HG03139 (cell line): ENCODE measurements around the gene DGLUCY.
"Not testable (repeated sequence)": the region's sequence is repeated elsewhere in the genome, so short reads cannot be mapped to it uniquely, and the experiment has no call there.

Experiments used
- ATAC-seq: cut with Tn5 transposase; IDR thresholded peaks from one replicate; pipeline ENCODE4 v1.9.1; 2021; ENCODE audit not compliant: unreplicated experiment

DGLUCY gene

DNA sequence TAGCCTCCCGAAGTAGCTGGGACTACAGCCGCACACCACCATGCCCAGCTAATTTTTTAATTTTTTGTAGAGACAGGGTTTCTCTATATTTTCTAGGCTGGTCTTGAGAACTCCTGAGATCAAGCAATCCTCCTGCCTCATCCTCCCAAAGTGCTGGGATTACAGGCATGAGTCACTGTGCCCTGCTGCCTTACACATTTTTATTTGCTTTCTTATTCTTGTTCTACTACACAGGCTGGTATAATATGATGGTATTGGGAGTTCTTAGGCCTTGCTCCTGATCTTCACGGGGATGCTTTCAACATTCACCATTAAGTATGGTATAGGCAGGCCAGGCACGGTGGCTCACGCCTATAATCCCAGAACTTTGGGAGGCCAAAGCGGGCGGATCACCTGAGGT lies 21.2 kb downstream of the DGLUCY start:
- ATAC-seq, result no peak

DNA sequence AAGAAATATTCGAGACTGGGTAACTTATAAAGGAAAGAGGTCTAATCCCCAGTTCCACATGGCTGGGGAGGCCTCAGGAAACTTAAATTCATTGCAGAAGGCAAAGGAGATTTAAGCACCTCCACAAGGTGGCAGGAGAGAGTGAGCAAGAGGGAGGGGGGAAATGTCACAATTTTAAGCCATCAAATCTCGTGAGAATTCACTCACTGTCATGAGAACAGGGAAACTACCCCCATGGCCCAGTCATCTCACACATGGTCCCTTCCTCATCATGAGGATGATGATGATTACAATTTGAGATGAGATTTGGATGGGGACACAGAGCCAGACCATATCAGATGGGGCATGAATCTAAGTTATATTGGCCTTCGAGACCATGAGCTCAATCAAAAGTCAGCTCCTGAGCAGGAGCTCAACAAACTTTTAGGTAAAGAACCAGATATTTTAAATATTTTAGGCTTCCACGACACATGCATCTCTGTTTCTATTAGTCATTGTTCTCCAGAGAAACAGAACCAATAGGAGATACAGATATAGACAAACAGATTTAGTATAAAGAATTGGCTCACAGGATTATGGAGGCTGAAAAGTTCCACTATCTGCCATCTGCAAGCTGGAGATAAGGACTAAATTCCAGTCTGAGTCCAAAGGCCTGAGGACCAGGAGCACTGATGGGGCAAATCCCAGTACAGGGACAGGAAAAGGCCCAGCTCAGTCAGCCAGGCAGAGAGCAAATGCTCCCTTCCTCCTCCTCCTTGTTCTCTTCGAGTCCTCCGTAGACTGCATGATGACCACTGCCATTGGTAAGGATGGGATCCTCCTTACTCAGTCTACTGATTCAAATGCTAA lies 24.9 kb downstream of the DGLUCY start:
- no peak for ATAC-seq

DNA sequence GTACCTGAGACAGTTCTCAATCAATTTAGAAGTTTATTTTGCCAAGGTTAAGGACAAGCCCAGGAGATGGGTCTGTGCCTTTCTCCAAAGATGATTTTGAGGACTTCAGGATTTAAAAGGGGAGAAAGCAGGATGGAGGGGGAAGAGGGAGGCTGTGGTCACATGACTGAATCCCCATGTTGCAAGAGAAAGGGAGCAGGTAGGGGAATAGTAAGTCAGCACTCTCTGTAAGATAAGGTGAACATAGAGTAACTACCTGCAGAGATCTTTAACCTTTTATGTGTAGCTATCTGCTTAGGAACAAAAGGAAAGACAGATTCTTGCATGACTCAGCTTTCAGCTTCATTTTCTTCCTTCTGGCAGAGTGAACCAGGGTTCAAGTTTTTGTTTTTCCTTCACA lies 25.9 kb downstream of the DGLUCY start:
- ATAC-seq, result no peak

DNA sequence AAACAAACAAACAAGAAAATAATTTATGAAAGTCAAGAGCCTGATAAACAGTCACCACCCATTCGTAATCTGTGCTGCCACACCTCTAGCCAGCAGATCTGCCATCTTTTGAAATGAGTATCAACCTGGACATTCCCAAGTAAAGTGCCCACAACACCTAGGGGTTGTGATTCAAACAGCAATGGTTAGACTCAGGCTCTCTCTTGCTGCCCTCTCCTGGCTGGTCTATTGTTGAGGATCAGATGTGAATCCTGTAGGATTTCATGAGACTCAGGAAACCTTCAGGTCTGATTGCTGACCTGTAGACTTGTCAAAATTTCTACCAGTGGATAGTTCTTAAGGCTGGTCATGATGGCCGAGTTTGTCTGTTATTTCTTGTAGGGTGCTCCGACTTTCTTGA lies 26.8 kb downstream of the DGLUCY start:
- no peak for ATAC-seq

DNA sequence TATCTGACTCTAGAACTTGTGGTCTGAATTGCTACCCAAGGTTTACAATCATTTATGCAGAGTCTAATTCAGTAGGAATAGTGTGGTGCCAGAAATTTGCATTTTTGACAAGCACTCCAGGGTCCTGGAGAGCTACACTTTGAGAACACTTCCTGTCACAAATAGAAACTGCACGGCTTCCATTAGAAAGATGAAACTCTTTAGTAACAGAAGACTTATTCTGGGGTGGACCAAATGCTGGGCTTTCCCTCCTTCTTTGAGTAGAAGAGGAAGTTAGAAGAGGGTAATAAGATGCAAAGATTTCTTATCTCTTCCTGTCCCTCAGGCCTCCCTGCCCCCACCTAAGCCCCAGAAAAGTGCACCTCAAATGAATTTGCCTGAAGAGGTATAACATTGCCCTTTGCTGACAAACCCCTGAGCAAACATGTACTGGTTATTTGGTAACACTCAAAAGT lies 28.4 kb downstream of the DGLUCY start:
- peak; percentile 88 for ATAC-seq

DNA sequence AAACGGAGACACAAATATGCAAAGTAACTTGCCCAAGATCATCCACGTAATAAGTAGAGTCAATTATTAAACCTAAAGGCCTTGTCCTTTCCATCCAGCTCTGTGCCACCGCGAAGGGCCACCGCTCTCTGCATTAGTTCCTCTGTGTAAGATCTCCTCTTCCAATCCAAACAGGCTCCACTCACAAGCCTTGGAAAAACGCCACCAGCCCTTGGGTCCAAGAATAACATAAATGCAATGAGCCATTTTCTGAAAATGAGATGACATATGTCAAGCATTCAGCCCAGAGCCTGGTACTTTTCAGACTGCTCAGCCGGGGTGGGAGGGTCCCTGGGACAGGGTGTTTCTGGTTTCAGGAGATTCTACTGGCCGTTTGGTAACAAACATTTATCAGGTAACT lies 30.0 kb downstream of the DGLUCY start:
- no peak for ATAC-seq

DNA sequence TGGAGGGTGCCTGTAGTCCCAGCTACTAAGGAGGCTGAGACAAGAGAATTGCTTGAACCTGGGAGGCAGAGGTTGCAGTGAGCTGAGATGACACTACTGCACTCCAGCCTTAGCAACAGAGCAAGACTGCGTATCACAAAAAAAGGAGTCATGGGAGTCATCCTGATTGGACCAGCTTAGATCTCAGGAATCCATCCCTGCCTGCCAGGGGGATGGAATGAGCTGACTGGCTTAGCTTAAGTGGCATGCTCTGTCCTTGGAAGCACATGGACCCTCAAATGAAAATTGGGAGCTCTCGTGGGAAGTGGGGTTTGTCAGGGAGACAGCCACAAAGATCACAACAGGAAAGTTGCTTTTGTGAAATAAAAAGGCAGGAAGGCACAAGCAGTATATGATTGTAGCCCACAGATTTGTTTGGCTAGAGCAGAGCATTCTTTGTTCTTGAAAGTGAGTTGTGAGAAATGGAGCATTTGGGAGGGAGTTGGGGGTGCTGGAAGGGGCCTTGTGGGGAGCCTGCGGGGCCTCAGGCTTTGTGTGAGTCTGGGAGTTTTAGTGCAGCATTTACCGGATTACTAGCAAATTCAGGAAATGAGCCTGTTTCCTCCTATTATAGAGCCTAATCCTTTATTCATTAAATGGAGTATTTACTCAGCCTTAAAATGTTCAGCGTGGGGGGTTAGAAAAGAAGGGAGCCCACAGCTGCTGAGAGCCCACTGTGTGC lies 30.7 kb downstream of the DGLUCY start:
- ATAC-seq, result no peak

DNA sequence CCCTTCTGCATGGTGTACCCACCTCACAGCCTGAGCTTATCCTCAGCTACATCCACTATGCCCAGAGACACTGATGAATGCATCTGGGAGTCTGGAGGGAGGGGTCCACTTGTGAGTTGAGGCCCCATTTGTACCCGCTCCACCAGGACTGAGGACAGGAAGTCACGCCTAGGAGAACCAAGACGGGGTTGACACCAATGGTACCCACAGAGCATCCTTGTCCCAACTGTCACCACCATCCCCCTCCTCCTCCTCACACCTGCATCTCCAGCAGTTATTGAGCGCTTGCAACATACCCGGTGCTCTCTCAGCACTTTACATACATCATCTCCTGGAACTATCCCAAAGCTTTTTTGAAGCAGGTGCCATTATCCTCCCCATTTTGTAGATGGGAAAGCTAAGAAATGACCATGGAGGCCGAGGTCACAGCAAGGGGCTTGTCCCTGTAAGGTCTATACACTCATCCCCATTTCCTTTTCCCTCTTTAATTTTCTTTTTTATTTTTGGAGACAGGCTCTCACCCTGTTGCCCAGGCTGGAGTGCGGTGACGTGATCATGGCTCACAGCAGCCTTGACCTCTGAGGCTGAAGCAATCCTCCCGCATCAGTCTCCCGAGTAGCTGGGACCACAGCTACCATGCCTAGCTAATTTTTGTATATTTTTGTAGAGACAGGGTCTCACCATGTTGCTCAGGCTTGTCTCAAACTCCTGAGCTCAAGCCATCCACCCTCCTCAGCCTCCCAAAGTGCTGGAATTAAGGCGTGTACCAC lies 31.7 kb downstream of the DGLUCY start:
- no peak for ATAC-seq

DNA sequence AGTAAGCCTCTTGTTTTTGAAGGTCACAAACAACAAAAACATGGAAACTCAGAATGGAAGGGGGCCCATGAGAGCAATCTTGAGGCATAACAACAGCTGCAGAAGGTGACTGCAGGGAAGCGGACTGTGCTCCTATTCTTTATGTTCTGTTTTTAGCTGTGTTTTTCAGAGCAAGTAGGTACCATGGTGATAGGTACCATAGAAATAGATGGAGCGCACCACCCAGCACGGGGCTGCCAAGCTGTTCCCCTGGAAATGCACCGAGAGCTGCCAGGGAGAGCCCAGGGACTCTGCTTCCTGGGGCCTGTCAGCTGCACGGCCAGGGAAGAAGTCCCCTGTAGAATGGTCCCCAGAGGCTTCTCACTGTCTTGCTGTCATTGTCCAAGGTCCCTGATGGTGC lies 32.8 kb downstream of the DGLUCY start:
- ATAC-seq, result no peak

DNA sequence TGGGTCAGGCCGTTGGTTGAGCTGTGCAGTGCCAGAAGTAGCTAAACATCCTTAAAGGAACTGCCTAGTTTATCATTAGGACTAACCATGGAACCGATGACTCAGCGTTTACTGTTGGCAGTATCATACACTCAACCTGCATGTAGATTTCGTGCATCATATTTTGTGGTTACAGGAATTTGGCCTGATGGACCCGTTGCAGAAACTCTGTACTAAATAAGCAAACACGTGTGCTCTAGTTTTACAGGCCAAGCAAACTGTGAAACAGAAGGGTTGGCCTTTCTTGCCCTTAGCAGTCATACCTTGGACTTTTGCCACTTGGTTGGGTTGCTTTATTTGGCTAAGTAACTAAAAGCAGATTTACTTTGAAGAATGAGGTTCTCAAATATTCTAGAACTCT lies 35.6 kb downstream of the DGLUCY start:
- ATAC-seq, result no peak

DNA sequence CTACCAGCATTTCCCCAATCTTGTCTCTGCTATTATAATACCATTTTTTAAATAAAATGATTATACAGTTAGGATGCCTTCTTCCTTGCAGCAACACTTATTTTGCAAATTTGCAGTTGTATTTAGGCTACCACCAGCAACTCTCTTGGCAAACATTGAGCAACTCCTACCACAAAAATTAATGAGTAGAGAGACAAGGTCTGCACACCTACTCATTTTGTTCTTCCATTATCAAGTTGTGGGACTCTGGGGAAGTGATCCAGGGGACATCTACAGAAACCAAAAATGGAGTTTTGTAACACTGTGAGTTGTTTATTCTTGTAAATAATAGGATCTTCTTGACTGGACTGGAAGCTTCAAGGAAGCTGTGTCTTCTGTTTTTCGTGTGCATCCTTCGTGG lies 38.6 kb downstream of the DGLUCY start:
- no peak for ATAC-seq

DNA sequence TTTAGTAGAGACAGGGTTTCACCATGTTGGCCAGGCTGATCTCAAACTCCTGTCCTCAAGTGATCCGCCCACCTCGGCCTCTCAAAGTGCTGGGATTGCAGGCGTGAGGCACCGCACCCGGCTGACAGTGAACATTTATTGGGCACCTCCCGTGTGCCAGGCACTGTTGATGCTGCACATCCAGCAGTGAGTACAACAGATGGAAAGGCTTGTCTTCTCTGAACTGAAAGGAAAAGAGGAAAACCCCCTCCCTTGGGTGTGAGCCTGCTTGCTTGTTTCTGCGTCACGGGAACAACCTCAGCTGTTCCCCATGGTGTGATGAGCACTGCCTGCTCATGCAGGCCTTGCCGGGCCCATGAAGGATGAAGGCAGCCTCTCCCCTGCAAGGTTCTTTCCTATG lies 39.5 kb downstream of the DGLUCY start:
- ATAC-seq, result no peak

DNA sequence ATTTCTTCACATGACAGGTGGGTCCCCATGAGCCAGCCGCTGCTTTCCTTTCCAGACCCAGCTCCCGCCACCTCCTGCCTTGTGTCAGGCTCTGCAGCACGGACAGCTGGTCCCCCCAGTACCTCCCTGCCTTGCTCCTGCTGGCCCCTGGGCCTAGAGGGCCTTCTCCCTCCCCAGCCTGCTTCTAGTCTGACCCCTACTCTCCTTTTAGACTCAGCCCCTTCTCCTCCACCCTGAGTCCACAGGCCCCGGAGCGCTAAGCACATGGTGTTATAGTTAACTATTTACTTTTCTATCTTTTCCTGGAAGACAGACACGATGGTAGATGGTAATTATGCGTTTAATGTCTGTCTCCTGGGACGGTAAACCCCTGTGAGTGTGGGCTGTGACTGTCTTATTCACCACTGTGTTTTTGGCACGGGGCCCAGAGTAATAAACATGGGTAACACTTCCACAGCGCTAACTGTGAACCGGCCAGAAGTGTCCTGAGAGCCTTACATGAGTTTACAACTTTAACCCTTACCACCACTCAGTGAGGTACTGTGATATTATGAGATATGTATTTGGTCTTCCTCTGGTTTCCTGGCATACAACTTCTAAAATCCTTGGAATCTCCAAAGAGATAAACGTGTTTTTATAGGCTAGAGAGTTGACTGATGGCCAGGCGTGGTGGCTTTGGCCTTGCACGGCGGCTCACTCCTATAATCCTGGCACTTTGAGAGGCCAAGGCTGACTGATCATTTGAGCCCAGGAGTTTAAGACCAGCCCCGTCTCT lies 41.2 kb downstream of the DGLUCY start:
- no peak for ATAC-seq

DNA sequence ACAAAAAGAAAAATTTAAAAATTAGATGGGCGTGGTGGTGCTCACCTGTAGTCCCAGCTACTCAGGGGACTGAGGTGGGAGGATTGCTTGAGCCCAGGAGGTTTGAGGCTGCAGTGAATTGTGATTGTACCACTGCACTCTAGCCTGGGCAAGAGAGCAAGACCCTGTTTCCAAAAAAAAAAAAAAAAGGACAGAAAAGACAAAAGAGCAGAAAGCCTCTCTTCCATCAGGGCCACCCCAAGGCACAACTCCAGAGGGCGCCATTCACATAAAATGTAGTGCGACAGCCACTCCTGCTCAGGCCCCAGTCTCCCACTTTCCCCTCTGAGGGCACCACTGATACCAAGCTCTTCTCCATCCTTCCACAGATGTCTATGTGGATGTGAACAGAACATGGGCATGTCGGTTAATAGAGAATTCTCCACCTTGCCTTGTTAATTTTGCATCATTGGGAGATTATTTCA lies 41.8 kb downstream of the DGLUCY start:
- ATAC-seq, result no peak

DNA sequence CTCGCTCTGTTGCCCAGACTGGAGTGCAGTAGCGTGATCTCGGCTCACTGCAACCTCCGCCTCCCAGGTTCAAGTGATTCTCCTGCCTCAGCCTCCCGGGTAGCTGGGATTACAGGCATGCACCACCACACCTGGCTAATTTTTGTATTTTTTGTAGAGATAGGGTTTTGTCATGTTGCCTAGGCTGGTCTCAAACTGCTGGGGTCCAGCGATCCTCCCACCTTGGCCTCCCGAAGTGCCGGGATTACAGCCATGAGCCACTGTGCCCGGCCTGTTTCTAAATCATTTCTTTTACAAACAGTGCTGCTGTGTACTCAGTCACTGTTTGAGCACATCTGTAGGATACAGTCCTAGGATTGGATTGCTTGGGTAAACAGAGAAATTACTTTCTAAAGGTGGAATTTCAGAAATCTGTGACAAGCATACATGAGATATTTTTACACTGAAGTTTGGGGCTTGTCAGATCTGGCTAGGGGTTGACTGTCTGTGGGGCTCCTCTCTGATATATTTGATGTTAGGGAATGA lies 42.3 kb downstream of the DGLUCY start:
- not testable (repeated sequence) for ATAC-seq

DNA sequence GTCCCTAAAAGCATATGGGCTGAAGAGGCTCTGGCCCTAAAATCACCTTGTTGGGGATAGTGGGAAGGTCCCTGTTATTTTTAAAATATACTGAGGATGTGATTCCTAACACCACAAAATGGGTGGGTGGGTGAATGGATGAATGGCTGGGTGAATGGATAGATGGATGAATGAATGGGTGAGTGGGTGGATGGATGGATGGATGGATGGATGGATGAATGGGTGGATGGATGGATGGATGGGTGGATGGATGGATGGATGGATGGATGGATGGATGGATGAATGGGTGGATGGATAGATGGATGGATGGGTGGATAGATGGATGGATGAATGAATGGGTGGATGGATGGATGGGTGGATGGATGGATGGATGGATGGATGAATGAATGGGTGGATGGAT lies 43.0 kb downstream of the DGLUCY start:
- not testable (repeated sequence) for ATAC-seq

DNA sequence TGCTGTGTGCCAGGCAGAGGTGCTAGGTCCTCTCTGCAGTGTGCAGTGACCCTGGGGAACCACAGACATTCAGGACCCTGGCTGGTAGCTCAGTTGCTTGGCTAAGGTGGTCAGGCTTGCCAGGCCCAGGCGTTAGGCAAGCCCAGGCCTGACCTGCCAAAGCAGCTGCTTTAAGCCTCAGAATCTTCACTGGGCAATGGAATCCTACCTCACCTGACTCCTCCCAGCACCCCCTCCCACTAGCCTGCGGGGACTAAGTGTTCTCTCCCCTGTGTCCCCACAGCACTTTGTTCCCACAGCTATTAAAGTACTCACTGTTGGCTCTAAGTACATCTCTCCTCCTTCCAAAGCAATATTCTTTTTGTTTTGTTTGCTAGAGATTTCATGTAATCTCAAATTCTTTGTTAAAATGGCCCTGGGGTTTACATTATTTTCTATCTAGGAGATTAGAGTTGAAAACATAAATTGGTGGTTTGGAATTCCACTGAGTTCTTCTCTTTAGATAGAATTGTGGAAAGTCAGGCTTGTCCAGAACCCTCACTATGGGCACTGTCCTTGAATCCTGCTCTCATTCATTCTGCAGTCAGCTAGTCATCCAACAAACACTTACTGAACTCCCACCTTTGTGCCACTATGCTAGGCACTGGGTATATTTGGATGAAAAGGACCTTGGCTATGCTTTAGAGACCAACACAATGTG lies 44.4 kb downstream of the DGLUCY start:
- no peak for ATAC-seq

DNA sequence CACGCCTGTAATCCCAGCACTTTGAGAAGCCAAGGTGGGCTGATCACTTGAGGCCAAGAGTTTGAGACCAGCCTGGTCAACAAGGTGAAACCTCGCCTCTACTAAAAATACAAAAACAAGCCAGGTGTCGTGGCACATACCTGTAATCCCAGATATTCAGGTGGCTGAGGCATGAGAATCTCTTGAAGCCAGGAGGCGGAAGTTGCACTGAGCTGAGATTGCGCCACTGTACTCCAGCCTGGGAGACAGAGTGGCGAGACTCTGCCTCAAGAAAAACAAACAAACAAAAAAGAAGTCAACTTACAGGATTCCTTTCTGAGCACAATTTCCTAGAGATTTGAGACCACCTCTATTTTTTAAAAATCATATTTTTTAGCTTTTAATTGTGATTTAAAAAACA lies 45.3 kb downstream of the DGLUCY start:
- ATAC-seq, result no peak

DNA sequence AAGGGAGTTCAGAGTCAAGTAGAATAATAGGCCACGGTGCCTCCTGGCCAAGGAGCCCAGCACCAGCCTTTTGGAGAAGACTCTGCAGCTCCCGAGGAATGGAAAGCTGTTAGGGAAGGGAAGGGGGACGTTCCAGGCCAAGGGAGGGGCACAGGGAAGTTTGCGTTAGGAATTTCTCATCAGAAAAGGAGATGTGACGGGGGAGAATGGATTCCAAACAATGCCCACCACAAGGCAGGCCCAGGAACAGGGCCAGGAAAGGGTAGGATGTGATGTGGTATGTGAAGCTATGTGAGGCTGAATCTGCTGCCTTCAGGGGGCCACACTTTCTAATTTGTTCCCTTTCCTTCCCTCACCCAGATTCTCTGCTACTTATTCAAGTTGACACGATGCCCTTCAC lies 46.0 kb downstream of the DGLUCY start:
- ATAC-seq, result no peak

DNA sequence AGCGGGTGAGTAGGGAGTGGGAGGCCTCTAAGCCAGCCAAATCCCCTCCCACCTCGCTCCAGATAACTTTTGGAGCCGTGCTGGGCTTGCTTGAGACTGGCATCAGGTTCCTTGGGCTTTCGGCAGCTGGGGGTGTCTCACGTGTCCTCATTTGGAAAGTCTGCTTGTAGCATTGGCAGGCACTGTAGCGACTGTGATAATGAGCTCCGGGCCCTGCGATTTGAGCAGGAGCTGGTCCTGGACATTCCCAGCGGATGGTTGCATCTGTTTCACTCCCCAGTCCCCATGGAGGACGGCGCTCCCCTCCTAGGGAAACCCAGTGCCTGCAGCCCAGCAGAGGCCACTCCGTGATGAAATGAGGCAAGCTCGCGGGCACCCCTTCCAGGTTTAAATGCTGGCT lies 49.4 kb downstream of the DGLUCY start:
- ATAC-seq, result no peak
